H9 (cell line): ENCODE data around the gene CFAP46. TPM values are rescaled to one million over a fixed set of nuclear protein-coding genes. Genes with fewer than 3 reads are reported as not detected.

Source experiments
- DNase-seq: peaks from one replicate; pipeline ENCODE4 v3.0.0-alpha.2; 2017
- H2AFZ ChIP-seq: one replicate; pipeline ENCODE4 v1.6.1; 2013; ENCODE audit warnings: mild to moderate bottlenecking, low read length, control low read depth, moderate library complexity
- H2AK5ac ChIP-seq: 2 replicates; pipeline ENCODE4 v1.6.1; 2013; ENCODE audit warnings: low read length, control low read depth, mixed read lengths; ENCODE audit not compliant: insufficient read length
- H2BK120ac ChIP-seq: one replicate; pipeline ENCODE4 v1.6.1; 2013; ENCODE audit warnings: low read depth, mild to moderate bottlenecking, low read length, control low read depth, inconsistent platforms; ENCODE audit not compliant: poor library complexity, severe bottlenecking
- H2BK12ac ChIP-seq: 2 replicates; pipeline ENCODE4 v1.6.1; 2013; ENCODE audit warnings: low read length, control low read depth, mixed read lengths, low read depth; ENCODE audit not compliant: insufficient read length
- H2BK15ac ChIP-seq: 2 replicates; pipeline ENCODE4 v1.6.1; 2013; ENCODE audit warnings: low read depth, low read length, control low read depth
- H2BK20ac ChIP-seq: one replicate; pipeline ENCODE4 v1.6.1; 2013; ENCODE audit warnings: low read depth, mild to moderate bottlenecking, low read length, control low read depth, inconsistent platforms; ENCODE audit not compliant: poor library complexity, severe bottlenecking
- H2BK5ac ChIP-seq: 2 replicates; pipeline ENCODE4 v1.6.1; 2013; ENCODE audit warnings: low read length, control low read depth, mixed read lengths; ENCODE audit not compliant: insufficient read length
- H3K14ac ChIP-seq: 2 replicates; pipeline ENCODE4 v1.6.1; 2013; ENCODE audit warnings: low read length, control low read depth; ENCODE audit not compliant: insufficient read depth
- H3K18ac ChIP-seq: 2 replicates; pipeline ENCODE4 v1.6.1; 2013; ENCODE audit warnings: low read depth, mild to moderate bottlenecking, mixed read lengths, low read length, control low read depth; ENCODE audit not compliant: insufficient read length
- H3K23ac ChIP-seq: 2 replicates; pipeline ENCODE4 v1.6.1; 2013; ENCODE audit warnings: low read length, control low read depth, mixed read lengths, low read depth; ENCODE audit not compliant: insufficient read length
- H3K23me2 ChIP-seq: 2 replicates; pipeline ENCODE4 v1.6.1; 2013; ENCODE audit warnings: low read depth, mild to moderate bottlenecking, mixed read lengths, low read length, control low read depth; ENCODE audit not compliant: insufficient read length, poor library complexity, severe bottlenecking
- H3K27ac ChIP-seq: 2 replicates; pipeline ENCODE4 v1.5.1; 2013; ENCODE audit warnings: low read length, control low read depth, mixed read lengths, low read depth; ENCODE audit not compliant: insufficient read length
- H3K27me3 ChIP-seq: 2 replicates; pipeline ENCODE4 v1.6.1; 2013; ENCODE audit warnings: low read length, control low read depth, inconsistent platforms; ENCODE audit not compliant: insufficient read depth
- H3K4ac ChIP-seq: 2 replicates; pipeline ENCODE4 v1.6.1; 2013; ENCODE audit warnings: low read depth, mild to moderate bottlenecking, control low read depth, inconsistent platforms, low read length, moderate library complexity
- H3K4me1 ChIP-seq: 2 replicates; pipeline ENCODE4 v1.6.1; 2013; ENCODE audit warnings: low read length, control low read depth, inconsistent platforms; ENCODE audit not compliant: insufficient read depth
- H3K4me2 ChIP-seq: 2 replicates; pipeline ENCODE4 v1.6.1; 2013; ENCODE audit warnings: low read length, control low read depth, mixed read lengths; ENCODE audit not compliant: insufficient read length, insufficient read depth
- H3K56ac ChIP-seq: 2 replicates; pipeline ENCODE4 v1.6.1; 2013; ENCODE audit warnings: low read depth, mild to moderate bottlenecking, mixed read lengths, low read length, control low read depth; ENCODE audit not compliant: insufficient read length
- H3K79me1 ChIP-seq: 2 replicates; pipeline ENCODE4 v1.6.1; 2013; ENCODE audit warnings: low read depth, mild to moderate bottlenecking, moderate library complexity, low read length, control low read depth, inconsistent platforms; ENCODE audit not compliant: insufficient read depth, poor library complexity, severe bottlenecking
- H3K79me2 ChIP-seq: 2 replicates; pipeline ENCODE4 v1.6.1; 2013; ENCODE audit warnings: low read length, control low read depth, inconsistent platforms; ENCODE audit not compliant: insufficient read depth
- H3K9ac ChIP-seq: 2 replicates; pipeline ENCODE4 v1.6.1; 2013; ENCODE audit warnings: low read length, control low read depth, mixed read lengths; ENCODE audit not compliant: insufficient read length; ENCODE audit errors: extremely low read depth
- H3K9me3 ChIP-seq: one replicate; pipeline ENCODE4 v1.6.1; 2013; ENCODE audit warnings: low read depth, low read length, inconsistent platforms; ENCODE audit not compliant: control insufficient read depth
- H3T11ph ChIP-seq: one replicate; pipeline ENCODE4 v1.6.1; 2013; ENCODE audit warnings: mild to moderate bottlenecking, low read length, control low read depth, inconsistent platforms
- H4K20me1 ChIP-seq: one replicate; pipeline ENCODE4 v1.6.1; 2013; ENCODE audit not compliant: control insufficient read depth, insufficient read length, insufficient read depth
- H4K5ac ChIP-seq: 2 replicates; pipeline ENCODE4 v1.6.1; 2013; ENCODE audit warnings: low read depth, mild to moderate bottlenecking, mixed read lengths, low read length, control low read depth; ENCODE audit not compliant: insufficient read length
- H4K8ac ChIP-seq: replicated peaks from 2 replicates; pipeline ENCODE4 v1.6.1; 2013; ENCODE audit warnings: low read length, control low read depth, mixed read lengths, low read depth; ENCODE audit not compliant: insufficient read length
- H4K91ac ChIP-seq: 2 replicates; pipeline ENCODE4 v1.6.1; 2013; ENCODE audit warnings: low read depth, mild to moderate bottlenecking, moderate library complexity, mixed read lengths, low read length, control low read depth; ENCODE audit not compliant: insufficient read length
- H3K27ac Mint-ChIP-seq, 3 experiments: 2 replicates in 2 of 3; 3 replicates in 1 of 3; pipeline ENCODE4 v1.8.0; 2020 to 2021; ENCODE audit warnings: mixed read lengths in 3 of 3, mild to moderate bottlenecking in 1 of 3, moderate library complexity in 1 of 3
- H3K27me3 Mint-ChIP-seq: 2 replicates; pipeline ENCODE4 v1.8.0; 2021; ENCODE audit warnings: low read depth, mild to moderate bottlenecking, moderate library complexity, mixed read lengths
- H3K36me3 Mint-ChIP-seq, 3 experiments: 2 replicates in 2 of 3; 3 replicates in 1 of 3; pipeline ENCODE4 v1.8.0; 2020 to 2021; ENCODE audit warnings: low read depth in 3 of 3, mixed read lengths in 3 of 3; ENCODE audit not compliant: insufficient read depth in 1 of 3
- H3K4me1 Mint-ChIP-seq, 2 experiments: 2 replicates each; pipeline ENCODE4 v1.8.0; 2020; ENCODE audit warnings: mixed read lengths in 2 of 2
- H3K4me3 Mint-ChIP-seq, 2 experiments: 2 replicates in 1 of 2; 3 replicates in 1 of 2; pipeline ENCODE4 v1.8.0; 2020 to 2021; ENCODE audit warnings: mild to moderate bottlenecking in 2 of 2, mixed read lengths in 2 of 2, moderate library complexity in 1 of 2
- H3K9me3 Mint-ChIP-seq, 2 experiments: 2 replicates in 1 of 2; 3 replicates in 1 of 2; pipeline ENCODE4 v1.8.0; 2020; ENCODE audit warnings: mild to moderate bottlenecking in 2 of 2, mixed read lengths in 2 of 2, moderate library complexity in 1 of 2
- WGBS: extraction: QIAGEN DNeasy Blood & Tissue Kit; methylation state at CpG from one replicate; pipeline ENCODE4 v1.1.7; 2013; ENCODE audit warnings: missing lambda C conversion rate, low lambda C conversion rate, mixed read lengths; ENCODE audit not compliant: insufficient read length; ENCODE audit errors: extremely low coverage; 5-methylcytosine and 5-hydroxymethylcytosine counted together
- total RNA-seq: library from RNA; stranded (reverse); gene quantifications from 2 replicates; pipeline ENCODE4 v1.2.1, GENCODE V29; 2021
- TF ChIP-seq, protein P1 (sequence below): fragments of 200-600 bp; sonication (generic); conservative IDR thresholded peaks from 3 replicates; pipeline ENCODE4 v1.8.0; 2021; ENCODE audit warnings: antibody characterized with exemption, mild to moderate bottlenecking

Gene CFAP46
- total RNA-seq, 1 experiment from 2014 or later, result 3.1 TPM

DNA sequence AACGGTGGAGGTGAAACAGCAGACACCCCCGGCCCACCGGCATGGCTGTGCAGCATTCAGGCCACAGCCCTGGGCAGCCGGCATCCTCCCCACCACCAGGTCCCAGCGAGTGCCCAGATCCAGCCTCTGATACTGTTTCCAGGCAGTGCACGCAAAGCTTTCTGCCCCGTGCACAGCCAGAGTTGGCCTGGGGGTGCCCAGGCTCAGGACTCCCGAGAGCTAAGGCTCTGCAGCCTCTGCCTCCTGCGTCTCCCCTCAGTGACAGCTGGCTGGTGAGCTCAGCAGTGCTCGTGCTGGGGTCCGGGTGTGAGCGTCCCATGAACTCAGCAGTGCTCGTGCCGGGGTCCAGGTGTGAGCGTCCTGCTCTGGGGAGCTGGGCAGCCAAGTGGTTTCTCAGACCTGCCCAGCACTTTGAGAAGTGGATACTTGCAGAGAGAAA is 65.4 kb downstream of the CFAP46 start:
- H3K23me2 ChIP-seq, result no peaks in the 10 kb centered on the region
- Mint-ChIP-seq H3K27ac (no peak overlapping the region), H3K4me3 (no peak overlapping the region), H3K4me1 (peaks cover 7 to 9% of the 10 kb centered on the region in 2 experiments), H3K9me3 (peaks cover 9 to 12% of the 10 kb centered on the region in 2 experiments), H3K27me3 (peaks cover 7% of the 10 kb centered on the region), H3K36me3 (peaks cover 3 to 8% (median 8%) of the 10 kb centered on the region in 3 experiments; a peak in 6 of 7 replicates)
- no peaks in the 10 kb centered on the region for H3K79me1 ChIP-seq
- no peaks in the 10 kb centered on the region for H3K27me3 ChIP-seq
- no peak overlapping the region for H4K91ac ChIP-seq
- H3K18ac ChIP-seq, result no peak overlapping the region
- no peak overlapping the region for H4K5ac ChIP-seq
- H3K4me2 ChIP-seq, result no peak overlapping the region
- no peak overlapping the region for H2BK15ac ChIP-seq
- H3K4me1 ChIP-seq, result no peaks in the 10 kb centered on the region; the same call in 1 of the 2 replicates
- H2AFZ ChIP-seq, result no peak overlapping the region
- no peak overlapping the region for H2BK5ac ChIP-seq
- H3K23ac ChIP-seq, result no peak overlapping the region
- no peak overlapping the region for H4K8ac ChIP-seq
- no peak overlapping the region for H2AK5ac ChIP-seq
- H2BK12ac ChIP-seq, result no peak overlapping the region
- peak overlapping the region; percentile 25; the same call in 1 of the 2 replicates for H3K14ac ChIP-seq
- TF ChIP-seq, protein P1, sequence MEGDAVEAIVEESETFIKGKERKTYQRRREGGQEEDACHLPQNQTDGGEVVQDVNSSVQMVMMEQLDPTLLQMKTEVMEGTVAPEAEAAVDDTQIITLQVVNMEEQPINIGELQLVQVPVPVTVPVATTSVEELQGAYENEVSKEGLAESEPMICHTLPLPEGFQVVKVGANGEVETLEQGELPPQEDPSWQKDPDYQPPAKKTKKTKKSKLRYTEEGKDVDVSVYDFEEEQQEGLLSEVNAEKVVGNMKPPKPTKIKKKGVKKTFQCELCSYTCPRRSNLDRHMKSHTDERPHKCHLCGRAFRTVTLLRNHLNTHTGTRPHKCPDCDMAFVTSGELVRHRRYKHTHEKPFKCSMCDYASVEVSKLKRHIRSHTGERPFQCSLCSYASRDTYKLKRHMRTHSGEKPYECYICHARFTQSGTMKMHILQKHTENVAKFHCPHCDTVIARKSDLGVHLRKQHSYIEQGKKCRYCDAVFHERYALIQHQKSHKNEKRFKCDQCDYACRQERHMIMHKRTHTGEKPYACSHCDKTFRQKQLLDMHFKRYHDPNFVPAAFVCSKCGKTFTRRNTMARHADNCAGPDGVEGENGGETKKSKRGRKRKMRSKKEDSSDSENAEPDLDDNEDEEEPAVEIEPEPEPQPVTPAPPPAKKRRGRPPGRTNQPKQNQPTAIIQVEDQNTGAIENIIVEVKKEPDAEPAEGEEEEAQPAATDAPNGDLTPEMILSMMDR, result no peak
- no peak overlapping the region for H3K4ac ChIP-seq
- no peak overlapping the region for H3K56ac ChIP-seq
- peak; percentile 23 for DNase-seq
- H3T11ph ChIP-seq, result no peak overlapping the region
- no peaks in the 10 kb centered on the region for H3K79me2 ChIP-seq
- H2BK20ac ChIP-seq, result no peak overlapping the region
- peaks cover 5% of the 10 kb centered on the region for H3K9me3 ChIP-seq
- H2BK120ac ChIP-seq, result no peak overlapping the region
- WGBS, result no CpG with 5 or more reads among the region's 15 CpGs
- no peaks in the 10 kb centered on the region for H4K20me1 ChIP-seq
- no peak overlapping the region for H3K9ac ChIP-seq
- no peak overlapping the region for H3K27ac ChIP-seq
